HCT116 (cell line): ENCODE measurements around the gene CFAP99. TPM values are rescaled to one million over a fixed set of nuclear protein-coding genes. Genes with fewer than 3 reads are reported as not detected.

ENCODE experiments used
- ATAC-seq: fragments of 200-7000 bp; cut with Tn5 transposase; 2 replicates; pipeline ENCODE4 v1.9.1; 2020; ENCODE audit warnings: mild to moderate bottlenecking, moderate library complexity
- BruUV-seq: library from RNA; stranded (reverse); fragments of 400-500 nt; replicated peaks from 2 replicates; lab custom pipeline; 2021; lab: Mats Ljungman, UMichigan
- CTCF ChIA-PET: fragments of 300-600 bp; sonication (Branson Sonifier 250); formaldehyde crosslinking; loops from one replicate; lab custom pipeline; 2021; ENCODE audit warnings: antibody characterized with exemption; lab: Charles Lee
- POLR2A ChIA-PET: fragments of 300-600, 350-600 bp; sonication (Branson Sonifier 250); formaldehyde crosslinking; loops from one replicate; lab custom pipeline; 2021; ENCODE audit warnings: antibody characterized with exemption; lab: Charles Lee
- RAD21 ChIA-PET, 2 experiments: fragments of 300-600 bp; sonication (Branson Sonifier 250); formaldehyde crosslinking; loops; one replicate each; lab custom pipeline; 2023; ENCODE audit warnings: low total read pairs in 2 of 2; ENCODE audit not compliant: uncharacterized antibody in 2 of 2, unreplicated experiment in 2 of 2, low non-redundant PET in 1 of 2; lab: Charles Lee
- DNase-seq: peaks from one replicate; pipeline ENCODE4 v3.0.0-alpha.2; 2010; ENCODE audit warnings: low read depth, low spot score
- H2AFZ ChIP-seq: fragments of 200-600 bp; shearing (Covaris generic), sonication (generic); 2 replicates; pipeline ENCODE4 v1.6.1; 2017; ENCODE audit warnings: low read depth, mixed run types, mixed read lengths, antibody characterized with exemption, low read length; ENCODE audit not compliant: poor library complexity, severe bottlenecking
- H3K27ac ChIP-seq: 2 replicates; pipeline ENCODE4 v1.5.1; 2012; ENCODE audit warnings: low read depth, low read length
- H3K27me3 ChIP-seq: fragments of 200-600 bp; sonication (generic); 2 replicates; pipeline ENCODE4 v1.6.1; 2016; ENCODE audit warnings: mixed run types, low read length, mixed read lengths; ENCODE audit not compliant: insufficient read depth
- H3K36me3 ChIP-seq, 2 experiments: fragments of 200-500 bp in 1 of 2; fragments of 200-600 bp in 1 of 2; sonication (Bioruptor generic) in 1 of 2; sonication (generic) in 1 of 2; 2 replicates each; pipeline versions ENCODE4 v1.5.1 to v1.6.1; 2014 to 2016; ENCODE audit warnings: low read length in 2 of 2, inconsistent platforms in 1 of 2, mixed read lengths in 1 of 2, mixed run types in 1 of 2; ENCODE audit not compliant: insufficient read depth in 2 of 2, control insufficient read depth in 1 of 2
- H3K4me1 ChIP-seq, 2 experiments: fragments of 200-600 bp in 1 of 2; sonication (generic) in 1 of 2; 2 replicates each; pipeline versions ENCODE4 v1.5.1 to v1.6.1; 2012 to 2017; ENCODE audit warnings: low read length in 2 of 2, inconsistent platforms in 1 of 2, mild to moderate bottlenecking in 1 of 2, mixed read lengths in 1 of 2, mixed run types in 1 of 2, moderate library complexity in 1 of 2; ENCODE audit not compliant: insufficient read depth in 2 of 2, control insufficient read depth in 1 of 2
- H3K4me2 ChIP-seq: fragments of 200-600 bp; sonication (generic); 2 replicates; pipeline ENCODE4 v1.6.1; 2017; ENCODE audit warnings: mixed run types, low read length, mixed read lengths
- H3K4me3 ChIP-seq, 2 experiments: fragments of 200-600 bp in 1 of 2; sonication (generic) in 1 of 2; replicated peaks in 1 of 2; 2 replicates each; pipeline ENCODE4 v1.5.1; 2011 to 2016; ENCODE audit warnings: low read length in 2 of 2, control low read depth in 1 of 2, low read depth in 1 of 2, mild to moderate bottlenecking in 1 of 2, mixed read lengths in 1 of 2, mixed run types in 1 of 2
- H3K79me2 ChIP-seq: fragments of 200-600 bp; sonication (generic); 2 replicates; pipeline ENCODE4 v1.6.1; 2017; ENCODE audit warnings: mild to moderate bottlenecking, mixed run types, low read length, moderate library complexity, mixed read lengths; ENCODE audit not compliant: insufficient read depth
- H3K9ac ChIP-seq: fragments of 200-600 bp; sonication (generic); 2 replicates; pipeline ENCODE4 v1.6.1; 2016; ENCODE audit warnings: low read length, mixed read lengths
- H3K9me2 ChIP-seq: fragments of 200-600 bp; sonication (generic), shearing (Covaris generic); 2 replicates; pipeline ENCODE4 v1.6.1; 2017; ENCODE audit warnings: mixed run types, mild to moderate bottlenecking, moderate library complexity; ENCODE audit not compliant: insufficient read depth
- H3K9me3 ChIP-seq, 2 experiments: fragments of 200-500 bp in 1 of 2; fragments of 200-600 bp in 1 of 2; sonication (Bioruptor generic) in 1 of 2; sonication (generic) in 1 of 2; 2 replicates each; pipeline ENCODE4 v1.6.1; 2014 to 2017; ENCODE audit warnings: low read length in 2 of 2, mixed read lengths in 2 of 2, inconsistent platforms in 1 of 2, low read depth in 1 of 2, mild to moderate bottlenecking in 1 of 2, mixed run types in 1 of 2, moderate library complexity in 1 of 2; ENCODE audit not compliant: control insufficient read depth in 1 of 2, insufficient read depth in 1 of 2
- H4K20me1 ChIP-seq: fragments of 200-600 bp; sonication (generic), shearing (Covaris generic); 2 replicates; pipeline ENCODE4 v1.6.1; 2017; ENCODE audit warnings: mixed run types, mild to moderate bottlenecking, moderate library complexity; ENCODE audit not compliant: insufficient read depth
- ATF3 ChIP-seq: IDR thresholded peaks from 2 replicates; pipeline ENCODE4 v1.6.1; 2012
- CBX3 ChIP-seq: IDR thresholded peaks from 2 replicates; pipeline ENCODE4 v1.6.1; 2012; ENCODE audit warnings: low read depth
- CTCF ChIP-seq, 3 experiments: fragments of 200-600 bp in 1 of 3; sonication (generic) in 1 of 3; IDR thresholded peaks in 2 of 3; conservative IDR thresholded peaks in 1 of 3; 2 replicates each; pipeline ENCODE4 v1.5.1; 2012 to 2017; ENCODE audit warnings: low read depth in 2 of 3, low read length in 2 of 3, antibody characterized with exemption in 1 of 3, borderline replicate concordance in 1 of 3, control low read depth in 1 of 3, mild to moderate bottlenecking in 1 of 3, mixed read lengths in 1 of 3, mixed run types in 1 of 3, moderate library complexity in 1 of 3; ENCODE audit not compliant: insufficient read depth in 1 of 3
- EGR1 ChIP-seq: IDR thresholded peaks from 2 replicates; pipeline ENCODE4 v1.6.1; 2012; ENCODE audit warnings: low read depth
- EZH2phosphoT487 ChIP-seq: fragments of 200-600 bp; IDR thresholded peaks from 2 replicates; pipeline ENCODE4 v1.6.1; 2018; ENCODE audit warnings: antibody characterized with exemption, borderline replicate concordance
- FOSL1 ChIP-seq: IDR thresholded peaks from 2 replicates; pipeline ENCODE4 v1.6.1; 2012; ENCODE audit warnings: low read depth
- MAX ChIP-seq: IDR thresholded peaks from 2 replicates; pipeline ENCODE4 v1.6.1; 2012
- POLR2A ChIP-seq: IDR thresholded peaks from 2 replicates; pipeline ENCODE4 v1.7.0; 2011; ENCODE audit warnings: borderline replicate concordance; ENCODE audit not compliant: insufficient read depth, insufficient read length; ENCODE audit errors: extremely low read depth
- RAD21 ChIP-seq: IDR thresholded peaks from 2 replicates; pipeline ENCODE4 v1.6.1; 2012; ENCODE audit warnings: low read depth, mild to moderate bottlenecking
- REST ChIP-seq: IDR thresholded peaks from 2 replicates; pipeline ENCODE4 v1.6.1; 2012; ENCODE audit warnings: low read depth
- SP1 ChIP-seq: IDR thresholded peaks from 2 replicates; pipeline ENCODE4 v1.6.1; 2012; ENCODE audit warnings: low read depth
- ZNF274 ChIP-seq: fragments of 200-500 bp; sonication (Bioruptor generic); IDR thresholded peaks from 2 replicates; pipeline ENCODE4 v1.6.1; 2014; ENCODE audit warnings: mild to moderate bottlenecking, low read depth, low read length, inconsistent platforms
- intact Hi-C: fragments of 100-400 bp; cut with micrococcal nuclease; formaldehyde crosslinking; loops from 2 replicates; pipeline ENCODE4 v1.10.0; 2022
- total RNA-seq: library from RNA; stranded (reverse); gene quantifications from one replicate; pipeline ENCODE4 v1.2.1, GENCODE V29; 2021; ENCODE audit not compliant: unreplicated experiment

The CFAP99 gene
- total RNA-seq, 1 experiment from 2014 or later: 0.42 TPM

- Histone ChIP-seq H3K36me3 (peaks cover 11 to 39% of the 10 kb centered on the region in 2 experiments), H3K4me2 (no peak overlapping the region), H3K27ac (no peak overlapping the region), H3K4me1 (no peaks in the 10 kb centered on the region), H3K9me2 (no peaks in the 10 kb centered on the region), H3K27me3 (no peaks in the 10 kb centered on the region), H3K9me3 (no peaks in the 10 kb centered on the region), H3K4me3 (no peak overlapping the region), H2AFZ (no peak overlapping the region), H3K79me2 (peaks cover 99% of the 10 kb centered on the region), H4K20me1 (peaks cover 12% of the 10 kb centered on the region; the same call in 1 of the 2 replicates), H3K9ac (no peak overlapping the region)
- no peak for TF ChIP-seq ATF3
- TF ChIP-seq SP1: no peak
- TF ChIP-seq CBX3: no peak
- TF ChIP-seq REST: no peak
- TF ChIP-seq RAD21: no peak
- TF ChIP-seq POLR2A: no peak
- TF ChIP-seq ZNF274: no peak
- no peak for TF ChIP-seq EGR1
- no peak for TF ChIP-seq CTCF (IDR thresholded peaks at IDR 0.05 in 2 of 3, conservative IDR thresholded peaks at IDR 0.05 in 1 of 3; ENCODE audit: borderline replicate concordance in 1 of 3, insufficient read depth in 1 of 3, low read depth in 2 of 3, low read length in 2 of 3)
- no peak for TF ChIP-seq EZH2phosphoT487
- no peak for TF ChIP-seq MAX
- TF ChIP-seq FOSL1: no peak
- intact Hi-C loops: no loop called here
- ATAC-seq: no peak
- RAD21 ChIA-PET: no interaction called here
- no peak for DNase-seq
- POLR2A ChIA-PET: interaction anchor here (0.6 kb wide), 1 partner anchor 65 kb away, joined by 3 read pairs; no protein-coding TSS in a partner anchor
- CTCF ChIA-PET: interaction anchor here (1.0 kb wide), 1 partner anchor 11 kb away, joined by 5 read pairs; no protein-coding TSS in a partner anchor
- no TSS peak for BruUV-seq
These were observed 70.5 kb downstream of the CFAP99 start for GRCh38 chr4:2489081-2489805.
